ENCODE data around the gene MOGAT2.

- no peak for TF ChIP-seq CTCF (IDR thresholded peaks at IDR 0.05)
- TF ChIP-seq EP300 (IDR thresholded peaks at IDR 0.05) = no peak
- no peak for TF ChIP-seq POLR2AphosphoS5 (IDR thresholded peaks at IDR 0.05)
- TF ChIP-seq POLR2A (IDR thresholded peaks at IDR 0.05) = no peak
These were observed 3.4 kb upstream of the MOGAT2 start for GRCh38 chr11:75714211-75714610.

All from suprapubic skin (tissue), 4 donors.